Inferior parietal cortex (tissue), 1 donor: ENCODE data around the gene TMEM223.
"Not testable (repeated sequence)": the region's sequence is repeated elsewhere in the genome, so short reads cannot be mapped to it uniquely, and the experiment has no call there.

Source experiments
- DNase-seq: peaks from one replicate; pipeline ENCODE4 v3.0.0-alpha.2; 2016; ENCODE audit errors: extremely low spot score

The TMEM223 gene

DNA sequence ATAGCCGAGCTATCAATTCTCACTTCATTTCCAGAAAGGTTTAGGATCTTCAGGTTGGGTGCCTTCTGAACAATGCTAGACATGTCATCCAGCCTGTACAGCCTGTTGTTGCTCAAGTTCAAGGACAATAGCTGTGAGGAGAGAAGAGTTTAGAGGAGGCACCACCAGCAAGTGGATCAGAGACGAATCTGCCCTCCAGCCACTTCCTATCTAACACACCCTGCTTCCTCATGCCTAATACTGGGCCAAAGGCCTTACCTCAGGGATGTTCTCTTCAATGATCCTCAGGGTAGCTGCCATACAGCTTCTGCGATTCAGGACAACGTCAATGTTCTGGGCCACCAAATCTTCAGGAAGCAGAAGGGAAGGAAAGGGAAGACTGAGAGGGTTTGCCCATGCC lies 9.3 kb upstream of the TMEM223 start:
- DNase-seq = no peak

DNA sequence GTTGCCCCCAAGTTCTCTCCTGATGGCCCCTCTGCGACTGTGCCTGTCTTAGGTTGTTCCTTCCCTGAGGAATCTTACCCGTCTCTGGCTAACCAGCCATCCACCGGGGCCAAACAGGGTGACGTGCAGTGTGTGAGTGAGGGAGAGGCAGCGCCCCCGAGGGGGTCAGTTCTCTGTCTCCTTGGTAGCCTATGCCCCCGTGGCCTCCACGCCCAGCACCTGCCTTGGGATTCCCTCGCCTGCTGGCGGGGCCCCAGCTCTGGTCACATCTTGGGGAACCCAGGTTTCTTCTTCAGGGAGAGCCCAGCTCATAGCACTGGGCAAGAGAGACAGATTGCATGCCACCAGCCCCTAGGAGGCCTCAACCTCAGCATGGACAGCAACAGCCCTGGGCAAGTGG lies 7.7 kb upstream of the TMEM223 start:
- DNase-seq = no peak

DNA sequence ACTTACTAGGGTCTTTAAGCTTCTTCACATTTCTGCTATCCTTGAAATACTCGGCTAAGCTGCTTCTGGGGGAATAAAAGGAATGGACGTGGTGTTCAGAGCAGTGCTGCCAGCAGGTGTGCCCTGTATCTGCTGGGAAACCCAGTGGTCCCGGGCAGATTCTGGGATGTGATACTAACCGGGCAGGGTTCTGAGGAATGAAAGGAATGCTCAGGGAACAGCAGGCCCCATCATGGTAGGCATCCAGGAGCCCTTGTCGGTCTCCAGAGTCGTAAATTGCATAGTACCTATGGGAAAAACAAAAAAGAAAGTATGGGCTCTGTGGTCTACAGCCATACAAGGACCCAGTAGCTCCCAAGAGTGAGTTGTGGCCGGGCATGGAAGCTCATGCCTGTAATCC lies 4.5 kb upstream of the TMEM223 start:
- no peak for DNase-seq

DNA sequence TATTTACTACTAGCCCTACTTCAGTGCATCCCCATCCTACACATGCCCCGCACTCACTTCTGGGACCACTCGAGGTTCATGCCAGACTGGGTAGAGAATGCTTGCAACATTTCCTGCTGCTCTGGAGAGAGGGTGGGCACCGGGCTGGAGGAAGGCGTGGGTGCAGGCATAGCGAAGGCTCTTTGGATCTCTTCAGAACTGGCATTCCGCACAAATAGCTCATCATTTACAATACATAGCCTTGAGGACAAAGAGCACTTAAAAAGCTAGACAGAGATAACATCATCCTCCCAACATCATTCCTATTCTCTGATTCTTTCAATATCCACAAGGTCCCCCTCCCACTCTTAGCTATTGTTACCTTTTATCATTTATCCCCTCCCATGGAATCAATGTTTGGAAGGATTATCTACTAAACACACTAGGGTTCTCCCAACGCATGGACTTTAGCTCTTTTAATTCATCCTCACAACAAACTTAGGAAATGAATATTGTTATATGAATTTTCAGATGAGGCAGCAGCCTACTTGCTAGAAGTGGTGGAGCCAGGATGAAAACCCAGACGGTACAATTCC lies 2.5 kb upstream of the TMEM223 start:
- DNase-seq = no peak

DNA sequence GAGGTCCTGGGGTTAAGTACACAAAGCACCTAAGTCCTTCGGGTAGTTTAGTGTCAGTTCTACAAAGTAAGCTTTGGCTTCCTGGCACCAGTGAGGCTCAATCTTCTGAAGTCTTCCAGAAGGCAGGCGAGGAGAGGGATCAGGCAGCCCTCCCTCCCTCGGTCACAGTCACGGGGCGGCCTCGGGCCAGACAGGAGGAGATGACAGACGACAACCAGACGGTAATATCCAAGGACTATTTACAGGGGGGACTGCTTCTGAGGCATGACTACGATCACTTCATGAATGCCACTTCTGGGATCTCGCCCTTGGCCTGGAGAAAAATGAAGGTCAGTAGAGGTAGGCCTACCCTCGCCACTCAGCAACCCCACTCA lies 383 bp upstream of the TMEM223 start:
- no peak for DNase-seq

DNA sequence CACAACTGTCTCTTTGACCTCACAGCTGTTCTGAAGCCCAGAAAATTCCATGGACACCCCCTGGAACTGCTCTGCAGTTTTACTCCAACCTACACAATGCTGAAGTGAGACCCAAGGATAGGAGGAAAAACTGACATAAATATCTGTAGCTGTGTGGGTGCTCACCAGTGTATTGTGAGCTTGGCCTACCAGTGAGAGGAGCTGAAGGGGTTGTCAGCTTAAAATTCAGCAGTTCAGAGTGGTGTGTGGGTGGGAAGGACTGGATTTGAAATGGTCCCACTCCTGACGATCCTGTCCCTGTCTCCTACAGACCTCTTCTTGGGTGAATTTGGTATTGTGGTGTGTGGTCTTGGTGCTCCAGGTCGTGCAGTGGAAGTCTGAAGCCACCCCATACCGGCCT lies 2.2 kb downstream of the TMEM223 start:
- no peak for DNase-seq

DNA sequence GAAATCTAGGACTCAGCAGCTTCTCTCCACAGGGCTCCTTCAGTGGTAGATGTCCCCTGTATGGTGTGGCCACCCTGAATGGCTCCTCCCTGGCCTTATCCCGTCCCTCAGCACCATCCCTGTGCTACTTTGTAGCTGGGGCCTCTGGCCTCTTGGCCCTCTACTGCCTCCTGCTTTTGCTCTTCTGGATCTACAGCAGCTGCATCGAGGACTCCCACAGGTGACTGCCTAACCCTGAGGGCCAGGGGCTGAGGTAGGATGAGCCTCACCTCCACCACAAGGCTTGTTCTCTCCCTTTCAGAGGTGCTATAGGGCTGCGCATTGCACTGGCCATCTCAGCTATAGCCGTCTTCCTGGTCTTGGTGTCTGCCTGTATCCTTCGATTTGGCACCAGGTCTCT lies 2.8 kb downstream of the TMEM223 start:
- no peak for DNase-seq

DNA sequence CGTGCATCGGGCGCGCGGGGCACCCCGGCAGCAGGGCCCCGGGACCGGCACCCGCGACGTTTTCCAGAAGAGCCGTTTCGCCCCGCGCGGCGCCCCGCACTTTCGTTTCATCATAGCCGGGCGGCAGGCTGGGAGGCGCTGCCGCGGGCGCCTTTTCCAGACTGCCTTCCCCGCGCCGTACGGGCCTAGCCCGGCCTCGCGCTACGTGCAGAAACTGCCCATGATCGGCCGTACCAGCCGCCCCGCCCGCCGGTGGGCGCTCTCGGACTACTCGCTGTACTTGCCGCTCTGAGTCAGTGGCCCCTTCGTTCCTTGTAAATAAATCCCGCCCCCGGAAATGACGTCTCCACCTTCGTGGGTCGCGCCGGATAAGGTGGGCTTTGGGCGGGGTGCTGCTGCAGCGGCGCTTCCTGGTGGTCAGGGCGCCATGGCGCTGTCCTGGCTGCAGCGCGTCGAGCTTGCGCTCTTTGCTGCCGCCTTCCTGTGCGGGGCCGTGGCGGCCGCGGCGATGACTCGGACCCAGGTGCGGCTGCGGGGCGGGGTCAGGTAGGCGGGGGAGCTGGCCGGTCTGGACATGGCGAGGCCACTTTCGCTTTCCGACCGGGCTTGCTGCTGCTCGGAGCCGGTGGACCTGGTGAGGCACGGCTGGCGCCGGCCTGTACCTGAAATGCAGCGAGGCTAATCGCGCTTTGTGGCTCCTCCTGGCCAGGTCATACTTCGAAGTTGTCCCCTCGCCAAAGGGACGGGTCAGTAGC lies 4.6 kb downstream of the TMEM223 start, which contains the start of gene TMEM179B:
TSS of gene TMEM179B (plus strand) at position 398 of the 755 bp plus-strand sequence. CDS start at position 428, 30 bp downstream.
- peak; percentile 98 for DNase-seq

DNA sequence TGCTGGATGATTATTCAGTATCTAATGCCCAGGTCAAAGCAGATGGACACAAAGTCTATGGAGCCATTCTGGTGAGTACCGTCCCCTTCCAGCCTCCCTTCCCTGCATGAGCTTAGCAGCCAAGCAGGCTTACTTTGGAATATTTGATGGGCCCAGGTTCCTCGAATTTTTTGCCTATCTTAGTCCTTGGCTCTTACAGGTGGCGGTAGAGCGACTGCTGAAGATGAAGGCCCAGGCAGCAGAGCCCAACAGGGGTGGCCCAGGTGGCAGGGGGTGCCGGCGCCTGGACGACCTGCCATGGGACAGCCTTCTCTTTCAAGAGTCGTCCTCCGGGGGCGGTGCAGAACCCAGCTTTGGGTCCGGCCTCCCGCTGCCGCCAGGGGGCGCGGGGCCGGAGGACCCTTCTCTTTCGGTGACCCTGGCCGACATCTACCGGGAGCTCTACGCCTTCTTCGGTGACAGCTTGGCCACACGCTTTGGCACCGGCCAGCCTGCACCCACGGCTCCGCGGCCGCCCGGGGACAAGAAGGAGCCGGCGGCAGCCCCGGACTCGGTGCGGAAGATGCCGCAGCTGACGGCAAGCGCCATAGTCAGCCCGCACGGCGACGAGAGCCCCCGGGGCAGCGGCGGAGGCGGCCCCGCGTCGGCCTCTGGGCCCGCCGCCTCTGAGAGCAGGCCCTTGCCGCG lies 5.3 kb downstream of the TMEM223 start:
- peak; percentile 77 for DNase-seq

DNA sequence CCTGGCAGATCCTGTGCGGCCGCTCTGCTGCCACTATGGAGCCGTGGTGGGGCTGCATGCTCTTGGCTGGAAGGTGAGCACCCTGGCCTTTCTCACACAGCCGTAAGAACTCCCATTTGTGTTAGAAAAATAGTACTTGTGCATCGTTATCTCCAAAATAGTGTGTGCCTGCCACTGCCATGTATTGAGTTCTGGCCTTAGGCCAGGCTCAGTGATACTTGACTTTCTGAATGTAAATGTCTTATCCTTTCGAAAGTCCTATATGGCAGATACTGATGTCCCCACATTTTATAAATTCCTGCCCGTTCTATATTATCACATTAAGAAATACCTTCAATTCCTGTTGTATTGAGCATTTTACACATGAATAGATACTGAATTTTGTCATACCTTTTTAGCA lies 9.1 kb downstream of the TMEM223 start:
- DNase-seq = no peak

DNA sequence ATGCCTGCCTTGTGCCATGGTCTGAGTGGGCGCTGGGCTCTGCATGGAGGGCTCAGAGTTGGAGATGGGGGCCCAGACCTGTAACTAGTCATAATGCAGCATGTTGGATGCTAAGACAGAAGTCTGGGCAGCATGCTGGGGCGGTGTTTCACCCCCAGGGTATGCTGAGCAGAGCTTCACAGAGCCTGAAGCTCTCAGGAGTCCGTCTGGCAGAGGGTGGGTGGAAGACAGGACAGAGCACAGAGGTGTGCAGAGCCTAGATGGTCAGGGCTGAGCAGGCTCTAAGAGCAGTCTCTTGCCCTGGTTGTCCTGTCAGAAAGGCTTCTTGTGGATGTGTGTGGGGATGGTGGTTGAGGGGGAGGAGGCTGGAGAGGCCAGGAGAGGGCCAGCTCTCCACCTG lies 13.4 kb downstream of the TMEM223 start:
- DNase-seq = no peak

DNA sequence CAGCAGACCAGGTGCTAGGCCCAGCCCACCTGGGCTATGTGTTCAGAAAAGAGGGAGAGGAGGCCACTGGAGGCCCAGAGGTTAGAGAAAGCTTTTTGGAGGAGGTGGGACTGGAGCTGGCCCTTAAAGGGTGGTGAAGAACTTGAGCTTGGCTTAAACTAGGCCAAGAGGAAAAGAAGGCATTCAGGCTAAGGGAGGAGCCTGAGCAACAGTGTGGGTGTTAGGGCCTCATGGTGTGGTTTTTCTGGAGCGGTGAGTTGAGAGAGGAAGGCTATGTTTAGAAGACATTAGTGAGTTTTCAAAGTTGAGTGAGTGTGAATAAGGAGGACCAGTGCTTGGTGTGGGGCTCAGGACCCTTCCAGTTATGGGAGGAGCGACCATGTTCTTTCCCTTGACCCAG lies 14.4 kb downstream of the TMEM223 start:
- DNase-seq = no peak

DNA sequence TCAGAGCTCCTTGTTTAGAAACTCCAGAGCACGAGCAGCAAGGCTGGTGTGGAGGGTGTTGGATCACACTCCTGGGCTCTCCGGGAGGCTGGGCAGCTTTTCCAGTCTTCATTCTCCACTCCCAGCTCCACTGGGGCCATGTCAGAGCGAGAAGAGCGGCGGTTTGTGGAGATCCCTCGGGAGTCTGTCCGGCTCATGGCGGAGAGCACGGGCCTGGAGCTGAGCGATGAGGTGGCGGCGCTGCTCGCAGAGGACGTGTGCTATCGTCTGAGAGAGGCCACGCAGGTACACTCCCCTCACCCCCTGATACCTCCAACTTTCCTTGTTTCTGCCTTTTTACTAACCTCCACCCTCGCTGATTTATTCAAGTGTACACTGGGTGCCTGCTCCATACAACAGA lies 16.2 kb downstream of the TMEM223 start:
- no peak for DNase-seq

DNA sequence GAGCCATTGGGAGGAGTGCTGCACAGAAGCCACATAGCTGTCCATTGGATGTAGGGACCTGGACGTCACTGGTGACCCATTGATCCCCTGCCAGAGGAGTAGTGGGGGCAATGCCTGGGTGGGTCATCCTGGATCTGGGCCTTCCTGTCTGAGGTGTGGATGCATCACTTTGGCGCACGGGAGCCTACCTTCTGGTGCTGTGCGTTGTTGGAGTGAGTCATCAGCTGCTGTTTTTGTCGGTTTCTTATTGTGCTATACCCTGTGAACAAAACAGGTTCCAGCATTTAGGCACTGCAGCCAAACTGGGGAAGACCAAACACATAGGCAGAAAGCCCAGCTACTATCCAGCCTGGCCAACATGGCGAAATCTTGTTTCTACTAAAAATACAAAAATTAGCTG lies 17.4 kb downstream of the TMEM223 start:
- no peak for DNase-seq

DNA sequence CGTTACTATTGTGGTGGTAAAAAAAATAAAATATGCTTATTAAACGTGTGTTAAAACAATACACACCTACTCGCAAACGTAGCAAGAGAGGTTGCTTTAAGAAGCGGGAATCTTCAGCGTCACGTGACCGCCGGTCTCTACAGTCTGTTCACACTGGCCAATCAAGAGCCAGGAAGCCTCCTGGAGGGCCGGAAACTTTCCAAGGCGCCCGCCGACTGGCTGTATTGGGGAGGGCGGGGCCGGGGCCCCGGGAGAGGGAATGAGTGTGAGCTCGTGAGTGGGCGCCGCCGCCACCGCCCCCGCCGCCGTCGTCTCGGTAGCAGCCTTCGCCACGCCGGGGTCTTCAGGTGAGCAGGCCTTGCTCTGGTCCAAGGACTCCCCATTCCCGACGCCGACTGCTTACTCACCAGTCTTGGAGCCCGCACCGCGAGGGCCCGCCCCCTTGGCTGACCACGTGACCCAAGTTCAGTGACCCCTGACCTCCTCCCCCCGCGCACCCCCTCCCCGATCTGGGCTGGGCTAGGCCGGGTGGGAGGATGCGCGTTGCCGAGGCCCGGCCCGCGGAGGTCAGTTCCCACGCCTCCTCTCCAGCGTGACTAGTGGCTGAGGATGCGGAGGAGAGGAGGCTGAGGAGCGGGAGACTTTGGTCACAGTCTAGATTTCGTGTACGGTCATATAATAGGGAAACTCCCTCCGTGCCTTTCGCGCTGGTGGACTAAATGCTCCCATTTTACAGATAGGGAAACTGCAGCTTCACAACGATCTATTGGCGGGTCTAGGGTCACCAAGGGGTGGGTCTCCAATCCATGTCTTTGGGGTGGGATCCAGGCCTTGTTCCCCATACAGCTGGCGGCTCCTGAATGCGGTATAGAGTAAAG lies 20.4 kb downstream of the TMEM223 start, which contains the start of gene TAF6L:
TSS of gene TAF6L (plus strand) at position 253 of the 878 bp plus-strand sequence. CDS start 4,388 bp downstream, outside the sequence.
- DNase-seq = peak; percentile 99

DNA sequence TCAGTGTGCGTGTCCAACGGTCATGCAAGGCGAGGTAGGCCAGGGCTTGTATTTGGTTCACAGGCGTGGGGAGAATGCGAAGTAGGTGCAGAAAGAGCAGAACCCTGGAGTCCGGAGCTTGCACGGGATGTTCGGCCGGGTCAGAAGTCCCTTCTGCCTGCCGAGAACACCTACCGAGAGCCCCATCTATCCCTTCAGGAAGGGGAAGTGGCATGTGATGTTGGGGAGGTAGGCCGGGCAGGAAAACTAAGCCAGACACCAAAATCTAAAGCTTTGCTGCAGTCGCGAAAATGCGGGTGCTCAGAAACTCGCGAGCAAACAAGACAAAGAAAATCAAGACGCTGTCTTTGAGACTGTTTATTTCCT lies 21.0 kb downstream of the TMEM223 start:
- DNase-seq = no peak

DNA sequence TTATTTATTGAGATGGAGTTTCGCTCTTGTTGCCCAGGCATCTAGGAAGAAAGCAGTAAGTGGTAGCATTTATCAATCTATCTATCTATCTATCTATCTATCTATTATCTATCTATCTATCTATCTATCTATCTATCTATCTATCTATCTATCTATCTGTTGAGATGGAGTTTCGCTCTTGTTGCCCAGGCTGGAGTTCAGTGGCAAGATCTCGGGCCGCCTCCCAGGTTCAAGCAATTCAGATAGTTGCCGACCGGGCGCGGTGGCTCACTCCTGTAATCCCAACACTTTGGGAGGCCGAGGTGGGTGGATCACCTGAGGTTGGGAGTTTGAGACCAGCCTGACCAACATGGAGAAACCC lies 31.0 kb downstream of the TMEM223 start:
- not testable (repeated sequence) for DNase-seq

DNA sequence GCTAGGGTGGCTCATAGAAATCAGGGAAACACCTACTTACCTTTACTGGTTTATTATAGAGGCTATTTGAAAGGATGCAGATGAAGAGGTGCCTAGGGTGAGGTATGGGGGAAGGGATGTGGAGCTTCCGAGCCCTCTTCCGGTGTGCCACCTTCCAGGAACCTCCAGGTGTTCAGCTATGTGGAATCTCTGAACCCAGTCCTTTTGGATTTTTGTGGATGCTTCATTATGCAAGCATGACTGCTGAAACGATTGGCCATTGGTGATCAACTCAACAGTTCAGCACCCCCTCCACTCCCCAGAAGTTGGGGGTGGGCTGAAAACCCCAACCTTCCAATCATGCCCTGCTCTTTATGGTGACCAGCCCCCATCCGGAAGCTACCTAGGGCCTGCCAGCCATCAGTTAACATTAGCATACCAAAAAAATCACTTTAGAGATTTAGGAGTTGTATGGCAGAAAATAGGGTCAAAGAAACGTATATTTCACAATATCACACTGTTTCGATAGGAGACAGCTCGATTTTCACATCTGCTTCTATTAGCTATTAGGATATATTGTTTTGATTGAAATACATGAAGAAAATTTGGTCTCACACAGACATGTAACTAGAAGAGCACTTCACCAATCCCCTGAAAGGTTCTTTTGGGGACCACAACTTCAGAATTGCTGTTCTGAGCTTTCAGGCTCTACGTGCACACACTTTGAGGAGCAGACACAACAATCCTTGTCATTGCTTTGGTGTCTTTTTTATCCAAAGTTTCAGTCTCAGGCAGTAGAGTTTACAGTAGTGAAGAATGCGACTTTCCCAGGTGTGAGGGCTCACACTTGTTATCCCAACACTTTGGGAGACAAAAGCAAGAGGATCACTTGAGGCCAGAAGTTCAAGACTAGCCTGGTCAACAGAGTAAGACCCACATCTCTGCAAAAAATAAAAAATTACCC lies 33.7 kb downstream of the TMEM223 start:
- DNase-seq = no peak

DNA sequence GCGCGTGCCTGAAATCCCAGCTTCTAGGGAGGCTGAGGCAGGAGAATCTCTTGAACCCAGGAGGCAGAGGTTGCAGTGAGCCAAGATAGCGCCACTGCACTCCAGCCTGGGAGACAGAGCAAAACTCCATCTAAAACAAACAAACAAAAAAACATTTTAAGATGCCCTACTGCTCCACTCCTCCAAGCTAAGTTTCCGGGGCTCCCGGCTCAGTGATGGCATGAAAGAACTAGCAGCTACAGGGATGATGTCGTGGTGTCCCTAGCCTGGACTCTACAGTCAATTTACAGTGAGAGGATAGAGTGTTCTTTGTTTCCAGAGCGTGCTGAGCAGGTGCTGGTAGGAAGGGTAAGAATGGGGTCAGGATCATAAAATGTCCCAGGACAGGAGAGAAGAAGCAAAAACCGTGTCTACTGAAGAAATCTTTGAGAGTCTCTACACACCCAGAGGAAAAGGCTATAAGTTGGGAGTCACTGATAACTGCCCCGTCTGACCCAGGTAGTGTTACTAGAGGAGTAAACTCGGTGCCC lies 36.7 kb downstream of the TMEM223 start:
- DNase-seq = no peak

DNA sequence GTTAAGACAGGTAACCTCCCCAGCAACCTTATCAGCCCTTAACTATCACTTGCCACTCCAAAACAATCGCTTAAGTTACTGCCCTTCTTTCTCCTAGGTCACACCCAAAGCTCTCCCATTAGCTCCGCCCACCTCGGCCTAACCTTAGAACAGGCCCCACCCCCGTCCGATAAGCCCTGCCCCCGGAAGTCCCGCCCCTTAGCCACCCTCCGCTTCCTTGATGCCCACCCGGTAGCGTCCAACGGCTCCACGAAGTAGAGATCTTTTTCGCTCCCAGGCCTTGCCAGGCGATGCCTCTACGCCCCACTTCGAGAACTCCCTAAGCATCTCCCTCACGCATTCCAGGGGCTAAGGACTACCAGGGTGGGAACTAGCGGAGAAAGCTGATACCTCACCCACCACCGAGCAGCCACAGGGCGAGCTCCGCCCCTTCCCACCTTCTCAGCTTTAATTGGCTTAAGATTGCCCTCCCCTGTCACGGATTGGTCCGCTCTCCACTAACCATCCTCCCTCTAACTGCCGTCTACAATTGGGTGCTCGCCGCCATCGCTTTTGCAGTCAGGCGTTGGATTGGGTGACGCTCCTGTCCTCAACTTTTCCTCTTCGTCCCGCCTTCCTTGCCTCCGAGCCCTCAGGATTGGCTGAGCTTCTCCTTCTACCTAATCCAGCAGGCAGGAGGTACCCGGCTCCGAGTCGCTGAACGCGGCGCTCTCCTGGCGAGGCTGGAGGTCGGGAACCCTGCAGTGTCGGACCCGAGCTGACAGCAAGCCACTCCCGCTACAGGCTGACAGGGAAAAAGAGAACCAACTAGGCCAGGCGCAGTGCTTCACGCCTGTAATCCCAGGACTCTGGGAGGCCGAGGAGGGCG lies 37.8 kb downstream of the TMEM223 start, which contains the start of gene ZBTB3:
TSS of gene ZBTB3 (minus strand) at position 425 of the 868 bp plus-strand sequence. CDS start 496 bp downstream, outside the sequence.
- peak; percentile 99 for DNase-seq
